ENCODE results near the gene SNAP47.

DNA sequence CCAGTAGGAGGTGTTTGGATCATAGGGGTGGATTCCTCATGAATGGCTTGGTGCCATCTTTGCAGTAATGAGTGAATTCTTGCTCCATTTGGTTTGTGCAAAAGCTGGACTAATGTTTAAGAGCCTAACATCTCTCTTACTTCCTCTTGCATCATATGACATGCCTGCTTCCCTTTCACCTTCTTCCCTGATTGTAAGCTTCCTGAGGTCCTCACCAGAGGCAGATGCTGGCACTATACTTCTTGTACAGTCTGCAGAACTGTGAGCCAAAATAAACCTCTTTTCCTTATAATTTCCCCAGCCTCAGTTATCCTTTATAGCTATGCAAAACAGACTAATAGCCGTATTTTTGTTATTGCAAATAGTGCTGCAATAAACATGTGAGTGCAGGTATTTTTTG lies 88.3 kb downstream of the SNAP47 start:
- TF ChIP-seq EZH2 (IDR thresholded peaks at IDR 0.05; ENCODE audit: insufficient read depth, poor library complexity, severe bottlenecking) = no peak
- TF ChIP-seq EZH2phosphoT487 (IDR thresholded peaks at IDR 0.05; ENCODE audit: insufficient read depth, low read depth) = no peak

Data from GM23248 (cell line).